Measurements from ENCODE around the gene MTR. TPM values are rescaled to one million over a fixed set of nuclear protein-coding genes. Genes with fewer than 3 reads are reported as not detected.

Gene MTR
- total RNA-seq, 1 experiment from 2014 or later = 14.2 TPM

- H3K27ac ChIP-seq (ENCODE audit: low read length) = no peak overlapping the region
- ATAC-seq (no peak), DNase-seq (no peak)
- H3K9me2 ChIP-seq (replicated peaks; ENCODE audit: low read length) = no peaks in the 10 kb centered on the region
- no peaks in the 10 kb centered on the region for H3K79me2 ChIP-seq (ENCODE audit: low read length)
- intact Hi-C loops (cut with micrococcal nuclease) = no loop called here
- no peaks in the 10 kb centered on the region for H3K9me3 ChIP-seq (ENCODE audit: low read length)
- no peak overlapping the region for H3K9ac ChIP-seq (ENCODE audit: low read length)
- no peak for TF ChIP-seq EZH2 (IDR thresholded peaks at IDR 0.05; ENCODE audit: low read length, unreplicated experiment)
- TF ChIP-seq CTCF (conservative IDR thresholded peaks at IDR 0.05; ENCODE audit: low read depth, low read length) = no peak
- no peak for TF ChIP-seq EZH2phosphoT487 (IDR thresholded peaks at IDR 0.05; ENCODE audit: borderline replicate concordance, low read length)
- H3K4me2 ChIP-seq (ENCODE audit: low read length) = no peak overlapping the region
- H3K36me3 ChIP-seq (ENCODE audit: low read depth, low read length) = no peaks in the 10 kb centered on the region
- no peaks in the 10 kb centered on the region for H3F3A ChIP-seq (ENCODE audit: low read length, unreplicated experiment)
- no peak overlapping the region for H2AFZ ChIP-seq (ENCODE audit: low read length)
- no TSS peak for BruUV-seq (replicated peaks)
- ChIA-PET CTCF (no interaction called here), POLR2A (ENCODE audit: unreplicated experiment) (no interaction called here)
- H3K27me3 ChIP-seq (ENCODE audit: low read length) = no peaks in the 10 kb centered on the region
- H3K4me1 ChIP-seq (ENCODE audit: insufficient read depth, low read length) = no peaks in the 10 kb centered on the region
- no peak overlapping the region for H3K4me3 ChIP-seq (ENCODE audit: low read length)
- H4K20me1 ChIP-seq (ENCODE audit: low read length) = no peaks in the 10 kb centered on the region
These were observed 8.6 kb upstream of the MTR start for GRCh38 chr1:236786453-236786852.

GRCh38 chr1:236794585-236795034, 482 bp upstream of the MTR start:
- intact Hi-C loops (cut with micrococcal nuclease) = no loop called here
- POLR2A ChIA-PET (ENCODE audit: unreplicated experiment) = no interaction called here
- Histone ChIP-seq H3K9ac (ENCODE audit: low read length) (no peak overlapping the region), H3K27ac (ENCODE audit: low read length) (no peak overlapping the region), H3K9me3 (ENCODE audit: low read length) (no peaks in the 10 kb centered on the region), H3K9me2 (replicated peaks; ENCODE audit: low read length) (no peaks in the 10 kb centered on the region), H3K79me2 (ENCODE audit: low read length) (peaks cover 42% of the 10 kb centered on the region), H3F3A (ENCODE audit: low read length, unreplicated experiment) (no peaks in the 10 kb centered on the region), H2AFZ (ENCODE audit: low read length) (peak overlapping the region; percentile 90), H3K4me2 (ENCODE audit: low read length) (peak overlapping the region; percentile 97), H3K4me1 (ENCODE audit: insufficient read depth, low read length) (no peaks in the 10 kb centered on the region), H3K27me3 (ENCODE audit: low read length) (no peaks in the 10 kb centered on the region), H4K20me1 (ENCODE audit: low read length) (peaks cover 4% of the 10 kb centered on the region; the same call in 1 of the 2 replicates), H3K4me3 (ENCODE audit: low read length) (peak overlapping the region; percentile 92), H3K36me3 (ENCODE audit: low read depth, low read length) (no peaks in the 10 kb centered on the region)
- TF ChIP-seq CTCF (conservative IDR thresholded peaks at IDR 0.05; ENCODE audit: low read depth, low read length) = no peak
- TF ChIP-seq EZH2phosphoT487 (IDR thresholded peaks at IDR 0.05; ENCODE audit: borderline replicate concordance, low read length) = no peak
- no peak for TF ChIP-seq EZH2 (IDR thresholded peaks at IDR 0.05; ENCODE audit: low read length, unreplicated experiment)
- no TSS peak for BruUV-seq (replicated peaks)
- no peak for ATAC-seq
- CTCF ChIA-PET = no interaction called here
- DNase-seq = no peak

- H3K27ac ChIP-seq (ENCODE audit: low read length) = peak overlapping the region; percentile 63
- H3K4me2 ChIP-seq (ENCODE audit: low read length) = peak overlapping the region; percentile 97
- H3F3A ChIP-seq (ENCODE audit: low read length, unreplicated experiment) = no peaks in the 10 kb centered on the region
- H3K27me3 ChIP-seq (ENCODE audit: low read length) = no peaks in the 10 kb centered on the region
- DNase-seq (peak; percentile 11), ATAC-seq (peak; percentile 25)
- peaks cover 4% of the 10 kb centered on the region; the same call in 1 of the 2 replicates for H4K20me1 ChIP-seq (ENCODE audit: low read length)
- H3K4me1 ChIP-seq (ENCODE audit: insufficient read depth, low read length) = no peaks in the 10 kb centered on the region
- TF ChIP-seq CTCF (conservative IDR thresholded peaks at IDR 0.05; ENCODE audit: low read depth, low read length) (no peak), EZH2phosphoT487 (IDR thresholded peaks at IDR 0.05; ENCODE audit: borderline replicate concordance, low read length) (no peak), EZH2 (IDR thresholded peaks at IDR 0.05; ENCODE audit: low read length, unreplicated experiment) (no peak)
- intact Hi-C loops (cut with micrococcal nuclease) = no loop called here
- peak overlapping the region; percentile 92 for H3K9ac ChIP-seq (ENCODE audit: low read length)
- no peaks in the 10 kb centered on the region for H3K9me2 ChIP-seq (replicated peaks; ENCODE audit: low read length)
- no peaks in the 10 kb centered on the region for H3K36me3 ChIP-seq (ENCODE audit: low read depth, low read length)
- BruUV-seq (replicated peaks) = TSS peak; percentile 62
- POLR2A ChIA-PET (ENCODE audit: unreplicated experiment) = no interaction called here
- no peaks in the 10 kb centered on the region for H3K9me3 ChIP-seq (ENCODE audit: low read length)
- peaks cover 56% of the 10 kb centered on the region for H3K79me2 ChIP-seq (ENCODE audit: low read length)
- H2AFZ ChIP-seq (ENCODE audit: low read length) = peak overlapping the region; percentile 89
- peak overlapping the region; percentile 92 for H3K4me3 ChIP-seq (ENCODE audit: low read length)
- CTCF ChIA-PET = no interaction called here
These were observed 920 bp downstream of the MTR start for GRCh38 chr1:236795757-236796667.
